Measurements from ENCODE around the gene LRRN4CL. TPM values are rescaled to one million over a fixed set of nuclear protein-coding genes. Genes with fewer than 3 reads are reported as not detected.
A peak's percentile ranks its signal among the peaks of the same experiment; 100 is the strongest.
"Not testable (repeated sequence)": the region's sequence is repeated elsewhere in the genome, so short reads cannot be mapped to it uniquely, and the experiment has no call there.

The LRRN4CL gene
- total RNA-seq, 1 donor: not detected

DNA sequence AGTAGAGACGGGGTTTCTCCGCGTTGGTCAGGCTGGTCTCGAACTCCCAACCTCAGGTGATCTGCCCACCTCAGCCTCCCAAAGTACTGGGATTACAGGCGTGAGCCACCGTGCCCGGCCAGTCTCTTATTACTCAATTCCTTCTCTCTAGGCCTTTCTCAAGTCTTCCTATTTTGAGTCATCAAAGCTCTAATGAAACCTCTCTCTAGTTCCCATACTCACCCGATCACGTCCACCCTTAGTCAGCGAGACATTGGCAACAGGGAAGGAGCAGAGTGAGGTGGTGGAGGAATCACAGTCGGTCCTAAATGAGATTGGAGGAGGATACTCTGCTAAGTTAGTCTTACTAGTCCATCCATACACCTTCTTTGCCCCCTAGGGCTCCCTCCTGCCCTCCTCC lies 12.9 kb upstream of the LRRN4CL start:
- Histone ChIP-seq H3K4me1 (ENCODE audit: insufficient read depth, low read length) (peaks cover 49% of the 10 kb centered on the region), H3K27me3 (ENCODE audit: insufficient read depth, low read length) (no peaks in the 10 kb centered on the region), H3K9me3 (ENCODE audit: low read depth, low read length) (no peaks in the 10 kb centered on the region), H3K4me3 (ENCODE audit: low read length) (no peak overlapping the region)

DNA sequence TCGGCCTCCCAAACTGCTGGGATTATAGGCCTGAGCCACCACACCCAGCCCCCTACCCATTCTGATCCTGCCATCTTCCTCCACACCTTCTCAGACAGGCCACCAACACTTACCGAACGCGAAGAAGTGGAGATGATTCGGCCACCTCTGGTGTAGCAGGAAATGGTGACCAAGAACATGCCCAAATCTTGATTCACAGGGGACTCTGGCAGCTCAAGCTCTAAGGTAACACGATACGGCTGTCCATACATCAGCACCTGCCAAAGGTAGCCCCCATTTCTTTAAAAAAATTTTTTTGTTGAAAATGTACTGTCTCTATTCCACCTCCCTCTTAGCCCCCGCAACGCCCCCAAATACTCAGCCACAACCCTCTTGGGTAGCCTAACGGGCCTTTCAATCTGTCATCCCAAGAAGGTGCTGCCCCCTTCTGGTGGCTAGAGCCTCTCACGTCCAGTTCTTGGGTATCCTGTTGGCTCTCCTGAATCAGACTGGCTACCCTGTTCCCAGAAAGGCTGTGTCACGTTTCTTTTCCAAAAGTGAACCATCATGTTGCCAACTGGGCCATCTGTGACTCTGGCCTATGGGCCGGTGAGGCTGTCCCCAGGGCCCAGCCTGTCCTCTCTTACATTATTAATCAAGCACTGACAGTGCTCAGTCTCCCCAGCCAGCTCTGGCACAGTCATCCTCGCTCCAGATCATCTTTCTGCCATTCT lies 5.3 kb upstream of the LRRN4CL start:
- Histone ChIP-seq H3K27me3 (ENCODE audit: insufficient read depth, low read length) (no peaks in the 10 kb centered on the region), H3K9me3 (ENCODE audit: low read depth, low read length) (no peaks in the 10 kb centered on the region), H3K4me1 (ENCODE audit: insufficient read depth, low read length) (no peaks in the 10 kb centered on the region), H3K4me3 (ENCODE audit: low read length) (no peak overlapping the region)

DNA sequence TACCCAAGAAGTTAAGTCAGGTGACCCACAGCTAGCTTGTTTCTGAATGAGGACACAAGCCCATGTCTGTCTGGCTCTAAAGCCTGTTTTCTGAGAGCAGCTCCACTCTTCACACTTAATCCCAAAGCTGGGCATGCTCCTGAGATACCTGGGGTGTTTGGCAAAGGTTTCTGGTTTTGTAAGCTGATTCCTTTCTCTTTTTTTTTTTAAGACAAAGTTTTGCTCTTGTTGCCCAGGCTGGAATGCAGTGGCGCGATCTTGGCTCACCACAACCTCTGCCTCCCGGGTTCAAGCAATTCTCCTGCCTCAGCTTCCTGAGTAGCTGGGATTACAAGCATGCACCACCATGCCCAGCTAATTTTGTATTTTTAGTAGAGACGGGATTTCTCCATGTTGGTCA lies 4.3 kb upstream of the LRRN4CL start:
- not testable (repeated sequence) for H3K4me1 ChIP-seq (ENCODE audit: insufficient read depth, low read length); H3K9me3 ChIP-seq (ENCODE audit: low read depth, low read length); H3K4me3 ChIP-seq (ENCODE audit: low read length); H3K27me3 ChIP-seq (ENCODE audit: insufficient read depth, low read length)

DNA sequence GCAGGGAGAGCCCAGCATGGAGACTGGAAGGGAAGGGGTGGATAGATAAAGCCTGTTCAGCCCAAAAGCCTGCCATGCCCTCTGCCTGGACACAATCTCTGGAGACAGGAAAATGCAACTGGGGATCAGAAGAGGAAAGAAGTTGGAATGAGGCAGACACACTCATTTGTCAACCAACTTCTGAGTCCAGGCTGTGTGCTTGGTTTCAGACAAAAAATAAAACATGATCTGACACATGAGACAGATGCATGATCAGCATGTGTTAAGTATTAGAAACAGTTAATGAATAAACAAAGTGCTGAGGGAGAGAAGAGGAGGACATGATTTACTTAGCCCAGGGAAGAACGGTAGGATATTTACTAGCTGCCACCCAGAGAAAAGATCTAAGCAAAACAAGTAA lies 839 bp downstream of the LRRN4CL start:
- Histone ChIP-seq H3K9me3 (ENCODE audit: low read depth, low read length) (no peaks in the 10 kb centered on the region), H3K4me3 (ENCODE audit: low read length) (no peak overlapping the region), H3K4me1 (ENCODE audit: insufficient read depth, low read length) (no peaks in the 10 kb centered on the region), H3K27me3 (ENCODE audit: insufficient read depth, low read length) (peaks cover 16% of the 10 kb centered on the region)

DNA sequence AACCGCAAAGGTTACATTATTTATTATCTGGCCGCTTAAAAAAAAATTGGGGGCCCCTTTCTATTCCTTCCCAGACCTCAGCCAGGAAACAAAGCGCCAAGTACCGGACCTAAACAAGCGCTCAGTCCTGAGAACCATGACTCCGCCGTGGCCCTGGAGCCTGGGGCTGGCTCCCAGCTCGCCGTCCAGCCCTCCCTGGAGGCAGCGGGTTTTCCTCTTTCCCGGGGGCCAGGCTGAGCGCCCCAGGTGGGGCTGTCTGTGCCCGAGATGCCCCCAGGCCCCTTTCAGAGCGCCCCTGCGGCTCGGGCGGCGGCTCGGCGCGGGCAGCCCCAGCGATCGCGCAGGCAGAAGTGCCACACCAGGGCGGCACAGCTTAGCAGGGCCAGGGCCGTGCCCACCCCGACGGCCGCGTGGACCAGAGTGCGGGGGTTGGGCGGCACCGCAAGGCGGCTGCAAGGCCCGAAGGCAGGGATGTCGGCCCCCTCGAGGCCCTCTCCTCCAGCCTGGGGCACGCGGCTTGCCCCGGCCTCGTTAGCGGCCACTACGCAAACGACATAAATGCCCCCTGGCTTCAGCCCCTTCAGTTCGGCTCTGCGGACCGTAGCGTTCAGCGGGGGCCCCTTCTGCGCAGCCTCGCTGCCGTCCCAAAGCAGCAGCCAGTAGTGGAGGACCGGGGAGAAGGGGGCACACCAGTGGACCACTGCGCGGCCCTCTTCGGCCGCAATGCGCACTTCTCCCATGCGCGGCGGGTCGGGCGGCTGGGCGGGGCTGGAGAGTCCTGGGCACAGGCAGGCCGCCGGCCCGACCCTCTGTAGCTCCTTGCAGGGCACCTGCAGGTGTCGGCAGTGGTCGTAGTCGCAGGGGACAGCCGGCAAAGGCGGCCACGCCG lies 1.6 kb downstream of the LRRN4CL start:
- Histone ChIP-seq H3K4me1 (ENCODE audit: insufficient read depth, low read length) (no peaks in the 10 kb centered on the region), H3K9me3 (ENCODE audit: low read depth, low read length) (no peaks in the 10 kb centered on the region), H3K27me3 (ENCODE audit: insufficient read depth, low read length) (peaks cover 16% of the 10 kb centered on the region), H3K4me3 (ENCODE audit: low read length) (no peak overlapping the region)

DNA sequence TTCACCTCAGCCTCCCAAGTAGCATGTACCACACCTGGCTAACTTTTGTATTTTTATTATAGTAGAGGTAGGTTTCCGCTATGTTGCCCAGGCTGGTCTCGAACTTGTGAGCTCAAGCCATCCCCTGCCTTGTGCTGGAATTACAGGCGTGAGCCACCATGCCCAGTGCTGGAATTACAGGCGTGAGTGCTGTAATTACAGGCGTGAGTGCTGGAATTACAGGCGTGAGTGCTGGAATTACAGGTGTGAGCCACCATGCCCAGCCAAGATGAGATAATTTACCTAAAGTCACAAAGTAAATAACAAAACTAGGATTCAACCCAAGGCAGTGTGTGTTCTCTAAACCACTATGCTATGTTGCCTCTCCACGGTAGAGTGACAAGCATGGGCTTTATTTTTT lies 6.8 kb downstream of the LRRN4CL start:
- Histone ChIP-seq H3K4me3 (ENCODE audit: low read length) (no peak overlapping the region), H3K9me3 (ENCODE audit: low read depth, low read length) (no peaks in the 10 kb centered on the region), H3K27me3 (ENCODE audit: insufficient read depth, low read length) (peaks cover 7% of the 10 kb centered on the region), H3K4me1 (ENCODE audit: insufficient read depth, low read length) (peaks cover 16% of the 10 kb centered on the region)

DNA sequence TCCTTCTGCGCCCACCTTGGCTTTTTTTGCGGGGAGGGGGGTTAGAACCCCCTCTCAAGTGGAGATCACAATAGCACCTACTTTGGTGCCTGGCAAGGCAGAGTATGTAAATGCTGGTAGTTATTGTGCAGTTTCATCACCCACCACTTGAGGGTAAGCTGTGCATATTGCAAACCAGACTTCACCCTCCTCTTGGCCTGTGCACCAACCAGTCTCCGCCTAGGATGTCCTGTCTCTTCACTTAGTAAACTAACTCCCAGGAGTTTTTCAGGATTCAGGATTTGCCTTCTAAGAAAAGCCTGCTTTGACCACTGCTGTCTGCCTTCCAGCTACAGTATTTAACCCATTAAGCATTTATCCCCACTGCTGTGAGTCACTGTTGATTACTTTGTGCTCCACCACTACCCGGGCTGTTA lies 8.5 kb downstream of the LRRN4CL start:
- Histone ChIP-seq H3K4me3 (ENCODE audit: low read length) (no peak overlapping the region), H3K9me3 (ENCODE audit: low read depth, low read length) (no peaks in the 10 kb centered on the region), H3K27me3 (ENCODE audit: insufficient read depth, low read length) (no peaks in the 10 kb centered on the region), H3K4me1 (ENCODE audit: insufficient read depth, low read length) (peaks cover 27% of the 10 kb centered on the region)

DNA sequence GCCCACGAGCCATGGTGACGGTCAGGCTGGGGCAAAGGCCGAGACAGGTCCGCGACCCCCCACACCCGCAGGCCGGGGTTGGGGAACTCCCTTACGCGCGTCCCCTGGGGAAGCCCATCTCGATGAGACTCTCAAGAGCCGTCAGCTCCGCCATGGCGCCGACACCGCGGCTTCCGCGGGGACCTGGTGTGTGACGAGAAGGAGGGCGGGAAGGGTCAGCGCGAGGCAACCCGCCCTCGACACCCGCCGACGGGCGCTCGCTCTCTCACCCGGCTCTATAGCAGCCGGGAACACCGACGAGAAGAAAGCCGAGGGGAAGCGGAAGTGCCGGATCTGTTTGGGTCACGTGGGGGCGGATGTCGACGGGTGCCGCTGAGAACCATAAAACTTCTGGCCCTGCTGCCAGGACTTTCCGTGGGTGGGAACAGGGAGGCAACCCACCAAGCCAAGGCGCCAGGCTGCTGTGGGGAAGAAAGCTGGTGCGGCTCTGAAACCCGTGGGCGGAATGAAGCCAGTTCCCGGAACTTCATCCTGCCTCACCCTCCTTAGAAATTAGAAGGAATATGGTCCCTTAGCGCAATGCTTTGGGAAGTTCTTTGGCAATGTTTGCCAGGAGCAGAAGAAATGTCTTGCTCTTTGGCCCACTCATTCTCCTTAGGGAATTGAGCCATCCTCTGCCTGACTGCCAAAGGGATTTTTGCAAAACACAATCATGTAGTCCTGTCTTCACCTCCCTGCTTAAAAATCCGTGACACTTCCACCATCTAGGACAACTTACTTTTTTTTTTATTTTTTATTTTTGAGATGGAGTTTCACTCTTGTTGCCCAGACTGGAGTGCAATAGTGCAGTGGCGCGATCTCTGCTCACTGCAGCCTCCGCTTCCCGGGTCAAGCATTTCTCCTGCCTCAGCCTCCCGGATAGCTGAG lies 10.3 kb downstream of the LRRN4CL start, which contains the start of gene UBXN1:
Gene UBXN1 (minus strand): TSS at position 304 of the 927 bp plus-strand sequence. CDS start 150 bp downstream, at position 154.
- Histone ChIP-seq H3K27me3 (ENCODE audit: insufficient read depth, low read length) (no peaks in the 10 kb centered on the region), H3K4me3 (ENCODE audit: low read length) (peak within 1 kb of the TSS; percentile 99), H3K4me1 (ENCODE audit: insufficient read depth, low read length) (peaks cover 27% of the 10 kb centered on the region), H3K9me3 (ENCODE audit: low read depth, low read length) (no peaks in the 10 kb centered on the region)

DNA sequence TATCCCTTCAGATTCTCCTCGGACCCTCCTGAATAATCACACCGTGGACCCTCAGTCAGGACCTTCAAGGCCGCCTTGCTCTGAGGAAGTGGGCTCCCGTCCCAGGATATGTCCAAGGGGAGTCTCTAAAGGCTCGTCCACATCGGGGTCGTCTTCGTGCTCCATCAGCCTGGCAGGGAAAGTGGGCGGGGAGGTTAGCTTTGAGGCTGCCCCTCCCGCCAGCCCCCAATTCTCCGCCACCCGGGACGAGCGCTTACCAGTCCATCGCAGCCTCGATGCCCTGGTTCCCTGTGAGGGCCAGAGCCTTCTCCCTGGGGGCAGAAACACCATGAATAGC lies 10.9 kb downstream of the LRRN4CL start:
- H3K4me1 ChIP-seq (ENCODE audit: insufficient read depth, low read length): peaks cover 29% of the 10 kb centered on the region
- H3K9me3 ChIP-seq (ENCODE audit: low read depth, low read length): no peaks in the 10 kb centered on the region
- no peaks in the 10 kb centered on the region for H3K27me3 ChIP-seq (ENCODE audit: insufficient read depth, low read length)
- H3K4me3 ChIP-seq (ENCODE audit: low read length): peak overlapping the region; percentile 99

DNA sequence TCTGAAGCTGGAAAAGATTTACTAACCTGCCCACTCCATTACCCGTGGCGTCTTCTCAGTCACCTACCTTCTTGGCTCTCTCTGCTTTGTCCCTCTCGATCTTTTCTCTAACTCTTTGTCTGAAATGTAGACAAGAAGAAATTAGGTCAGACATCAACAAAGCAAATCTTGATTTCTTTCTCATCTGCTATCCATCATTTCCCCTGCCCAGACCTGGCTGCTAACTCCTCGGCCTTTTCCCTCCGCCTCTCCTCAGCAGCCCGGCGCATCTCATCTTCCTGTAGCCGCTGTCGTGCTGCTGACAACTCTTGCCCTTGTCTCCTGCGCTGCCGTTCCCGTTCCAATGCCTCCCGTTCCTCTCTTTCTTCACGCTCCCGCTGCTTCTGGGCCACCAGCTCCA lies 11.6 kb downstream of the LRRN4CL start:
- H3K4me3 ChIP-seq (ENCODE audit: low read length): no peak overlapping the region
- H3K4me1 ChIP-seq (ENCODE audit: insufficient read depth, low read length): peaks cover 36% of the 10 kb centered on the region
- H3K9me3 ChIP-seq (ENCODE audit: low read depth, low read length): no peaks in the 10 kb centered on the region
- no peaks in the 10 kb centered on the region for H3K27me3 ChIP-seq (ENCODE audit: insufficient read depth, low read length)

DNA sequence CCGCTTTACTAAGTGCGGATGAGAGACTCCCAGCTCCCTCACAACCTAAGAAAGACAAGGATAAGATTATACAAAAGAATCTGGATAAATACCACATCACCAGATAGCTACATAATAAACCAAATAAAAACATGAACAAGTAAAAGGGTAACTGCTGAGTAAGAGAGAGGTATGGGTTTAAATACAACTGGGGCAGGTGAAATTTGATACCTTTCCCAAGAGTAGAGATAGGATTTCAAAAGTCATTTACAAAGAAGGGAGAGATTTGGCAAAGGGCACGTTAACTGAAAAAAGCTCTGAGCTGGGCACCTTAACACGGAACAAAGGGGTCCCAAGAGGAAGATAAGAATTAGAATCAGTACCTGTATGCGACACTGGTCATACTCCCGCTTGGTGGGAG lies 12.2 kb downstream of the LRRN4CL start:
- no peaks in the 10 kb centered on the region for H3K9me3 ChIP-seq (ENCODE audit: low read depth, low read length)
- H3K4me3 ChIP-seq (ENCODE audit: low read length): no peak overlapping the region
- H3K27me3 ChIP-seq (ENCODE audit: insufficient read depth, low read length): no peaks in the 10 kb centered on the region
- peaks cover 42% of the 10 kb centered on the region for H3K4me1 ChIP-seq (ENCODE audit: insufficient read depth, low read length)

DNA sequence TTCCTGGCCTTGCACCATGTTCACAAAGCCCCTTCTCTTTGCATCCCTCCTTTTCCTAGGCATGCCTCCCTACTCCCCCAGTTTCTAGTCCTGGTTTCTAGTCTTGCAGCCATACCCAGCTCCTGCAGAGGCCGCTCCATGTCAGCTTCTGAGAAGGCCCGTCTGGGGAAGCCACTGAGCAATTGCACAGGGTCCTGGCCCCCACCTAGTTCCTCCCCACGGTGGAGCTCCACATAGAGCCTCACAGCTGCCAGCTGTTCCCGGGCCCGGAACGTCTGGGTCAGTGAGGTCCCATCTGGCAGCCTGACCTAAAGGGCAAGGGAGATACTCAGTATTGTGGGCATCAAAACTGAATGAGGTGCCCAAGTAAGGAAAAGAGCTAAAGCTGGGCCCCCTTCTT lies 12.6 kb downstream of the LRRN4CL start:
- no peak overlapping the region for H3K4me3 ChIP-seq (ENCODE audit: low read length)
- H3K4me1 ChIP-seq (ENCODE audit: insufficient read depth, low read length): peaks cover 42% of the 10 kb centered on the region
- no peaks in the 10 kb centered on the region for H3K9me3 ChIP-seq (ENCODE audit: low read depth, low read length)
- H3K27me3 ChIP-seq (ENCODE audit: insufficient read depth, low read length): no peaks in the 10 kb centered on the region

DNA sequence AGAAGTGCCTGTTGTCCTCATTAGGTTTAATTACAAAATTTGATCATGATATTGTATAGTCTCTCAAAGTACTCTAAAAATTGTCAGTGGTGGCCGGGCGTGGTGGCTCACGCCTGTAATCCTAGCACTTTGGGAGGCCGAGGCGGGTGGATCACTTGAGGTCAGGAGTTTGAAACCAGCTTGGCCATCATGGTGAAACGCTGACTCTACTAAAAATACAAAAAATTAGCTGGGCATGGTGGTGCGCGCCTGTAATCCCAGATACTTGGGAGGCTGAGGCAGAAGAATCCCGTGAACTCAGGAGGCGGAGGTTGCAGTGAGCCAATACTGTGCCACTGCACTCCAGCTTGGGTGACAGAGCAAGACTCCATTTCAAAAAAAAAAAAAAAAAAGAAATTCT lies 13.9 kb downstream of the LRRN4CL start:
- H3K27me3 ChIP-seq (ENCODE audit: insufficient read depth, low read length); H3K4me3 ChIP-seq (ENCODE audit: low read length): not testable (repeated sequence)
- peaks cover 51% of the 10 kb centered on the region for H3K4me1 ChIP-seq (ENCODE audit: insufficient read depth, low read length)

DNA sequence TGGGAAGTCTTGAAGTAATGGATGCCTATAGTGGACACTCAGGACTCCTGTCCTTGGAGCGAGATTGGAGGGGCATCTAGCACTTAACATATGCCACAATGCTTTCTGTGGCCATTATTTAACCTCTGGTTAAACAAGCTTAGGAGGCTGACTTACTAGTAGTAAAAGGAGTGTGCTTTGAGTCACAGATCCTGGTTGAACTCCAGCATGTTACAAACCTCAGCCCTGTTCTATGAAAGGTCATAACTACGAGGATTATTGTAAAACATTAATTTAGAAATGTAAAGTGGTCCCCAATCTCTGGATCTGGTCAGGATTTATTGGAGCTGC lies 16.2 kb downstream of the LRRN4CL start:
- peaks cover 42% of the 10 kb centered on the region for H3K4me1 ChIP-seq (ENCODE audit: insufficient read depth, low read length)
- no peaks in the 10 kb centered on the region for H3K9me3 ChIP-seq (ENCODE audit: low read depth, low read length)
- no peaks in the 10 kb centered on the region for H3K27me3 ChIP-seq (ENCODE audit: insufficient read depth, low read length)
- H3K4me3 ChIP-seq (ENCODE audit: low read length): no peak overlapping the region

More for the DNA sequence above, 13.9 kb downstream of the LRRN4CL start:
- H3K9me3 ChIP-seq (ENCODE audit: low read depth, low read length): not testable (repeated sequence)
